ENCODE results near the gene SDK1. TPM values are rescaled to one million over a fixed set of nuclear protein-coding genes. Genes with fewer than 3 reads are reported as not detected.

SDK1 gene
- total RNA-seq, 1 donor from 2014 or later, result 10.9 TPM

- Mint-ChIP-seq H3K9me3 (ENCODE audit: low read depth) (no peaks in the 10 kb centered on the region), H3K4me1 (ENCODE audit: low read depth) (peaks cover 9% of the 10 kb centered on the region), H3K27ac (ENCODE audit: unreplicated experiment) (no peak overlapping the region), H3K4me3 (ENCODE audit: unreplicated experiment) (no peak overlapping the region), H3K36me3 (ENCODE audit: low read depth) (no peaks in the 10 kb centered on the region), H3K27me3 (ENCODE audit: low read depth) (no peaks in the 10 kb centered on the region)
- DNase-seq (ENCODE audit: low spot score), result no peak
- no peak for TF ChIP-seq CTCF (IDR thresholded peaks at IDR 0.05)
Measured at GRCh38 chr7:3912291-3912690, 611.2 kb downstream of the SDK1 start.

- H3K36me3 Mint-ChIP-seq (ENCODE audit: low read depth), result no peaks in the 10 kb centered on the region
- no peak for TF ChIP-seq CTCF (IDR thresholded peaks at IDR 0.05)
- no peak overlapping the region for H3K4me3 Mint-ChIP-seq (ENCODE audit: unreplicated experiment)
- peaks cover 9% of the 10 kb centered on the region for H3K4me1 Mint-ChIP-seq (ENCODE audit: low read depth)
- H3K9me3 Mint-ChIP-seq (ENCODE audit: low read depth), result no peaks in the 10 kb centered on the region
- no peak overlapping the region for H3K27ac Mint-ChIP-seq (ENCODE audit: unreplicated experiment)
- DNase-seq (ENCODE audit: low spot score), result no peak
- no peaks in the 10 kb centered on the region for H3K27me3 Mint-ChIP-seq (ENCODE audit: low read depth)
Measured at GRCh38 chr7:3914051-3914775, 613.2 kb downstream of the SDK1 start.

DNA sequence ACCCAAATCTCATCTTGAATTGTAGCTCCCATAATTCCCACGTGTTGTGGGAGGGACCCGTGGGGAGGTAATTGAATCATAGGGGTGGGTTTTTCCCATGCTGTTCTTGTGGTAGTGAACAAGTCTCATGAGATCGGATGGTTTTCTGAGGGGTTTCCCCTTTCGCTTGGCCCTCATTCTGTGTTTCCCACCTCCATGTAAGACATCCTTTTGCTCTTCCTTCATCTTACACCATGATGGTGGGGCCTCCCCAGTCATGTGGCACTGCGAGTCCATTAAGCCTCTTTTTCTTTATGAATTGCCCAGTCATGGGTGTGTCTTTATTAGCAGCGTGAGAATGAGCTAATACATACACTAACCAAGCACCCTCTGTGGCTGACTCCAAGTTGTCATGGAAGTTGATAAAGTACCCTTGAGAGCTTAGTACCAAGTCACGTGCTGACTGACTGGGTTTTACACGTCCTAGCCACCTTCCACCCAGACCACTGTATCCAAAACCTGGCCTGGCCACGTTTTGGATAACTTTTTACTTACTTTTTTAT, 614.4 kb downstream of the SDK1 start:
- Mint-ChIP-seq H3K9me3 (ENCODE audit: low read depth) (no peaks in the 10 kb centered on the region), H3K27me3 (ENCODE audit: low read depth) (no peaks in the 10 kb centered on the region), H3K4me3 (ENCODE audit: unreplicated experiment) (no peak overlapping the region), H3K4me1 (ENCODE audit: low read depth) (peaks cover 9% of the 10 kb centered on the region), H3K36me3 (ENCODE audit: low read depth) (no peaks in the 10 kb centered on the region), H3K27ac (ENCODE audit: unreplicated experiment) (no peak overlapping the region)
- DNase-seq (ENCODE audit: low spot score), result no peak
- no peak for TF ChIP-seq CTCF (IDR thresholded peaks at IDR 0.05)

DNA sequence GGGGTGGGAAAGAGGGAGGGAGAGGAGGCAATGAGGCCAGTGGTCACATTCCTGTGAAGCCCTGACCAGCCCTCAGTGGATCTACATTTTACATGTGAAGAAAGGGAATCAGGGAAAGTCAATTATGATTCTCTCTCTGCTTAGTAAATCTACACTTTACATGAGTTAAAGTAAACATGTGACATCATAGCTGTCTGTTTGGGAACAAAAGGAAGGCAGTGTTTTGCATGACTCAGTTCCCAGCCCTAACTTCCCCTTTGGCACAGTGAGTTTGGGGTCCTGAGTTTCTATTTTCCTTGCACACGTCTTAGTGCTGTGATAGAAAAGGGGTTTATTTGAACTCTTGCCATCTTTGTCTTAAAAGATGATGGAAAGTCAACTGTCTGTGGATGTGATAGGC, 615.1 kb downstream of the SDK1 start:
- peaks cover 9% of the 10 kb centered on the region for H3K4me1 Mint-ChIP-seq (ENCODE audit: low read depth)
- no peak overlapping the region for H3K4me3 Mint-ChIP-seq (ENCODE audit: unreplicated experiment)
- DNase-seq (ENCODE audit: low spot score), result no peak
- no peak overlapping the region for H3K27ac Mint-ChIP-seq (ENCODE audit: unreplicated experiment)
- no peaks in the 10 kb centered on the region for H3K36me3 Mint-ChIP-seq (ENCODE audit: low read depth)
- H3K27me3 Mint-ChIP-seq (ENCODE audit: low read depth), result no peaks in the 10 kb centered on the region
- TF ChIP-seq CTCF (IDR thresholded peaks at IDR 0.05), result no peak
- H3K9me3 Mint-ChIP-seq (ENCODE audit: low read depth), result no peaks in the 10 kb centered on the region

GRCh38 chr7:3917436-3917835, 616.4 kb downstream of the SDK1 start:
- no peak for TF ChIP-seq CTCF (IDR thresholded peaks at IDR 0.05)
- DNase-seq (ENCODE audit: low spot score), result no peak
- no peaks in the 10 kb centered on the region for H3K27me3 Mint-ChIP-seq (ENCODE audit: low read depth)

More at GRCh38 chr7:3917436-3917835, 616.4 kb downstream of the SDK1 start:
- Mint-ChIP-seq H3K4me3 (ENCODE audit: unreplicated experiment) (no peak overlapping the region), H3K9me3 (ENCODE audit: low read depth) (no peaks in the 10 kb centered on the region), H3K36me3 (ENCODE audit: low read depth) (no peaks in the 10 kb centered on the region), H3K27ac (ENCODE audit: unreplicated experiment) (no peak overlapping the region), H3K4me1 (ENCODE audit: low read depth) (peaks cover 15% of the 10 kb centered on the region)

All from chondrocyte (in vitro differentiated cells).